DND-41 (cell line): ENCODE data around the gene ARHGAP22.

Experiments used
- CTCF ChIP-seq: IDR thresholded peaks from 2 replicates; pipeline ENCODE4 v1.5.1; 2012; ENCODE audit warnings: borderline replicate concordance, low read length, moderate library complexity, mild to moderate bottlenecking; ENCODE audit not compliant: poor library complexity, severe bottlenecking; ENCODE audit errors: extremely low read depth
- EZH2 ChIP-seq: IDR thresholded peaks from 3 replicates; pipeline ENCODE4 v1.6.1; 2012; ENCODE audit warnings: borderline replicate concordance, low read depth, mild to moderate bottlenecking, moderate library complexity, low read length, inconsistent platforms; ENCODE audit not compliant: severe bottlenecking

- TF ChIP-seq EZH2 (no peak), CTCF (no peak)
Observed at GRCh38 chr10:48595539-48595932, 9.3 kb downstream of the ARHGAP22 start.
